ENCODE data around the gene UBR4.

The UBR4 gene

GRCh38 chr1:19074361-19074901 lies 135.6 kb downstream of the UBR4 start:
- no peak overlapping the region for H3K4me3 ChIP-seq (ENCODE audit: low read depth, low read length)
- no peak for DNase-seq (ENCODE audit: low read depth)
- TF ChIP-seq POLR2A (IDR thresholded peaks at IDR 0.05; ENCODE audit: extremely low read depth, insufficient read length): no peak
- TF ChIP-seq MAX (IDR thresholded peaks at IDR 0.05; ENCODE audit: low read depth, low read length): no peak
- no peak for TF ChIP-seq MYC (IDR thresholded peaks at IDR 0.05; ENCODE audit: low read depth, low read length)
- no peak for TF ChIP-seq CTCF (IDR thresholded peaks at IDR 0.05; ENCODE audit: low read depth, low read length)

GRCh38 chr1:19073311-19074186 lies 136.5 kb downstream of the UBR4 start:
- TF ChIP-seq POLR2A (IDR thresholded peaks at IDR 0.05; ENCODE audit: extremely low read depth, insufficient read length) (no peak), CTCF (IDR thresholded peaks at IDR 0.05; ENCODE audit: low read depth, low read length) (no peak), MYC (IDR thresholded peaks at IDR 0.05; ENCODE audit: low read depth, low read length) (no peak), MAX (IDR thresholded peaks at IDR 0.05; ENCODE audit: low read depth, low read length) (no peak)
- DNase-seq (ENCODE audit: low read depth): no peak
- no peak overlapping the region for H3K4me3 ChIP-seq (ENCODE audit: low read depth, low read length)

GRCh38 chr1:19072285-19072981 lies 137.6 kb downstream of the UBR4 start:
- TF ChIP-seq CTCF (IDR thresholded peaks at IDR 0.05; ENCODE audit: low read depth, low read length) (no peak), POLR2A (IDR thresholded peaks at IDR 0.05; ENCODE audit: extremely low read depth, insufficient read length) (no peak), MYC (IDR thresholded peaks at IDR 0.05; ENCODE audit: low read depth, low read length) (no peak), MAX (IDR thresholded peaks at IDR 0.05; ENCODE audit: low read depth, low read length) (no peak)
- no peak for DNase-seq (ENCODE audit: low read depth)
- H3K4me3 ChIP-seq (ENCODE audit: low read depth, low read length): no peak overlapping the region

GRCh38 chr1:19071674-19072281 lies 138.3 kb downstream of the UBR4 start:
- no peak for TF ChIP-seq POLR2A (IDR thresholded peaks at IDR 0.05; ENCODE audit: extremely low read depth, insufficient read length)
- no peak for TF ChIP-seq MYC (IDR thresholded peaks at IDR 0.05; ENCODE audit: low read depth, low read length)
- DNase-seq (ENCODE audit: low read depth): no peak
- no peak overlapping the region for H3K4me3 ChIP-seq (ENCODE audit: low read depth, low read length)

GRCh38 chr1:19070891-19071621 lies 139.0 kb downstream of the UBR4 start:
- H3K4me3 ChIP-seq (ENCODE audit: low read depth, low read length): no peak overlapping the region
- TF ChIP-seq POLR2A (IDR thresholded peaks at IDR 0.05; ENCODE audit: extremely low read depth, insufficient read length) (no peak), MYC (IDR thresholded peaks at IDR 0.05; ENCODE audit: low read depth, low read length) (no peak), MAX (IDR thresholded peaks at IDR 0.05; ENCODE audit: low read depth, low read length) (no peak), CTCF (IDR thresholded peaks at IDR 0.05; ENCODE audit: low read depth, low read length) (no peak)
- no peak for DNase-seq (ENCODE audit: low read depth)
